ENCODE results near the gene AGBL1. TPM values are rescaled to one million over a fixed set of nuclear protein-coding genes. Genes with fewer than 3 reads are reported as not detected.
A peak's percentile ranks its signal among the peaks of the same experiment; 100 is the strongest.

The AGBL1 gene
- total RNA-seq, 8 experiments from 2014 or later: 0.05 to 0.38 (median 0.24) TPM; not detected in 1

DNA sequence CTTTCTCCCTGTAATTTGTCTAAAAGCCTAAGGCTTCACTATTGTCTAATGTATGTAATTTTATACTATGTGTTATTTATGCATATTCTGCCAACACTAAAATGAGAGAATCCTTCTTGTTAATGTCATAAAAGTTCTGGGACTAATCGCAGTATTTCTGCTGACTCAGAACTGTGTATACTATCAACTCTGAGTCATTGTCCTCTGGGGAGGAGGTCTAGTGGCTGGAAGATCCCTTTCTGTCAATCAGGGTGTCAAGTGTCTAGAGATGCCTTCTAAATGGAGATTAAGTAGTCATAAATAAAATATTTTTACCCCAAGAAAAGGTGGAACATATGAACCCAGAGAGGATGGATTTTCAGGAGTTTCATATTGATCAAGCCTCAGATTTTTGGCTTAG, 473.4 kb downstream of the AGBL1 start:
- Histone ChIP-seq H3K4me1 (replicated peaks in 1 of 2) (peaks cover 34 to 37% of the 10 kb centered on the region in 2 donors), H3K4me3 (no peak overlapping the region), H3K27ac (no peak overlapping the region)
- WGBS, 10 experiments: 0 to 100% (median 53%) methylated on average over 1 of the region's 1 CpG; no CpG with 5 or more reads in 2 of the 10 experiments
- in situ Hi-C loops (cut with MboI; ENCODE audit: low pct_unique_long_range_greater_than_20kb in 2 of 9, low sequenced_read_pairs in 9 of 9, unreplicated experiment in 9 of 9): no loop called here
- ATAC-seq (replicated peaks in 6 of 8): peak in 2 of 8 experiments; percentile 23 to 30

DNA sequence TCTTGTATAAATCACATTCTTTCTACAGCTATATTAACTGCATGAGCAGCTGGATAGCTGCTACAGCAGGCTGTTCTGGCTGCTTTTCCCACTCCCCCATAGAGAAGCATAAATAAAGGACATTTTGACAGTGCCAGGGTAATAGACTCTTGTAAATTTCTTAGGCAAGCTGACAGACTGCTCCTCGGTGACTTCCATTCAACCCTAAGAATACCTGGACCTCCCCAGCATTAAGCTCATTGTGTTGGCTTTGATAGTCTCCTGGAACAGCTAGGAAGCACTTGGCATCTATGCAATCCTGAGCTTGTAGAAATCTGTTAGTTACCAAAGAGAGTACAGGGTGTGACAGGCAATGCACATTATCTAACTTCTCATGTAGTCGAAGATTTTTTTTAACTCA, 475.4 kb downstream of the AGBL1 start:
- Histone ChIP-seq H3K4me3 (no peak overlapping the region), H3K27ac (peak overlapping the region in 1 of 2 donors; percentile 35), H3K4me1 (replicated peaks in 1 of 2) (peaks cover 34 to 37% of the 10 kb centered on the region in 2 donors)
- in situ Hi-C loops (cut with MboI; ENCODE audit: low pct_unique_long_range_greater_than_20kb in 2 of 9, low sequenced_read_pairs in 9 of 9, unreplicated experiment in 9 of 9): no loop called here
- 0 to 46% (median 39%) methylated on average over 1 to 2 of the region's 2 CpGs; no CpG with 5 or more reads in 4 of the 10 experiments for WGBS, 10 experiments
- peak in 5 of 8 experiments; percentile 46 to 58 (median 56) for ATAC-seq (replicated peaks in 6 of 8)

DNA sequence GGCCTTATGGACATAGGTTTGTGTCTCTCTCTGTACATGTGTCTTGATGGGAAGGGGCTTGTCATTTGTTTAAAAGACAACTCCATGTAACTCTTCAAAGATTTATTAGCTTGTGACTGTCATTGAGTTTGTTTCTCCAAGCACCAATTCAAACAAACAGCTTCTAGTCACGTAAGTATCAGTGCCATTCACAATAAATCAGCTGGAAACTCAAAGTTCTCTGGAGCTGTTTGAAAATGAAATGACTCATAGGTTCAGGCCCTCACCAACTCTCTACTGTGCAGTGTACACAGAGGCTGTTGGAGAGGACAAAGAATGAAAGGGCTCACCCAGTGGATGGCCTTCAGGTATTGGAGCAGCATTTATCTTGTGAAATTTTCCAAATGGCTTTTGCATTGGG, 476.3 kb downstream of the AGBL1 start:
- H3K27ac ChIP-seq: peak overlapping the region; percentile 24 to 68
- ATAC-seq (replicated peaks in 6 of 8): peak in 5 of 8 experiments; percentile 95 to 96 (median 96)
- peaks cover 34 to 37% of the 10 kb centered on the region in 2 donors for H3K4me1 ChIP-seq (replicated peaks in 1 of 2)
- in situ Hi-C loops (cut with MboI; ENCODE audit: low pct_unique_long_range_greater_than_20kb in 2 of 9, low sequenced_read_pairs in 9 of 9, unreplicated experiment in 9 of 9): no loop called here
- 0 to 21% (median 0%) methylated on average over 1 of the region's 1 CpG; no CpG with 5 or more reads in 4 of the 10 experiments for WGBS, 10 experiments
- no peak overlapping the region for H3K4me3 ChIP-seq

DNA sequence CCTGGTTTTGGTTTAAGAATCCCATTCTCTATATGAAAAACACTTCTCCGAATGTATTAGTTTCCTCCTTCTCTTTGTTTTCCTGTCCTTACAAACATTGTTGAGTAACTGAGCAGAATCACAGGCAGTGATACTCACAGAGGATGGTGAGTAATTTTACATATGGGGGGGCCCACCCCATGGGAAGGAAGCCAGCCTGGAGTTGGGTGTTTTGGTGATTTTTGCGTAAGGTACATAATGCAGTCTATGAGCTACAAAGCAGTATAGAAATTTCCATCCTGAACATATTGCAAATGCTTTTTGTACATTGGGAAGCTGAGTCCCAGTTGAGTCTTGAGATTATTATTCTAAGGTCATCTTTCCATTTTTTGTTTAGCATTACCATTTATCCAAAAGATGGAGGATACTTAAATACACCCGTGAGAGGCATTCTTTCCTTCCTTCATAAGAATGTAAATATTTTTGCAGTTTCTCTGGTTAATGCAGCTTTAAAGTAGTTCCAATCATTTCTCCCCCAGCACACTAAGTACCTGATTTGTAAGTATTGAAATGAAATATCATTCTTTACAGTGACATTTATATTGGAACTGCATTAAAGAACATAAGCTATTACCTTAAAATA, 476.8 kb downstream of the AGBL1 start:
- H3K27ac ChIP-seq: peak overlapping the region; percentile 24 to 68
- H3K4me3 ChIP-seq: no peak overlapping the region
- in situ Hi-C loops (cut with MboI; ENCODE audit: low pct_unique_long_range_greater_than_20kb in 2 of 9, low sequenced_read_pairs in 9 of 9, unreplicated experiment in 9 of 9): no loop called here
- no peak for ATAC-seq (replicated peaks in 6 of 8)
- H3K4me1 ChIP-seq (replicated peaks in 1 of 2): peaks cover 34 to 37% of the 10 kb centered on the region in 2 donors
- 0 to 94% (median 62%) methylated on average over 1 to 3 of the region's 3 CpGs; no CpG with 5 or more reads in 2 of the 10 experiments for WGBS, 10 experiments

DNA sequence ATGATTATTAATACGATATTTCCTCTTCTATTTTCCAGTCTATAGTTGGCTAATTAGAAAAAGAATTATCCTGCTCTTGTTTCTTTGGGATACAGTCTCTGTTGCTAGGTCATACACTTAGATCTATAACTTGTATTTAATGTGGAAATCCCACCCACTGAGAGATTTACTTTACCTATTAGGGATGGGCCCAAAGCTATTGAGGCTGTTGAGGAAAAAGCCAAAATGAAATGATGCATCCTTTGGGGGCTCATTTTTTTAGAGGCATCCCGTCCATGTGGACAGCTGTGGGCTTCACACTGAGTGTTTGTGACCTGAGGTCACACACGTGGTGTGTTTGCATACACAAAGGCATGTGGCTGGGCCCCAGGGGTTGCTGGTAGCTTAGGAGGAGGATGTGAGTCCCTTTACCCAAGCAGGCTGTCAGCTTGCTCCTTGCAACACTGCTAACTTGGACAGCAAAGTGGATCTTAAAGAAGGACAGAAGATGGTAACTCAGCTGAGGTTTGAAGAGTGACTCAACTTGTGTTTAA, 477.4 kb downstream of the AGBL1 start:
- in situ Hi-C loops (cut with MboI; ENCODE audit: low pct_unique_long_range_greater_than_20kb in 2 of 9, low sequenced_read_pairs in 9 of 9, unreplicated experiment in 9 of 9): no loop called here
- H3K27ac ChIP-seq: no peak overlapping the region
- no peak for ATAC-seq (replicated peaks in 6 of 8)
- no peak overlapping the region for H3K4me3 ChIP-seq
- peaks cover 34 to 37% of the 10 kb centered on the region in 2 donors for H3K4me1 ChIP-seq (replicated peaks in 1 of 2)
- 0 to 100% (median 36%) methylated on average over 1 to 3 of the region's 3 CpGs; no CpG with 5 or more reads in 1 of the 10 experiments for WGBS, 10 experiments

DNA sequence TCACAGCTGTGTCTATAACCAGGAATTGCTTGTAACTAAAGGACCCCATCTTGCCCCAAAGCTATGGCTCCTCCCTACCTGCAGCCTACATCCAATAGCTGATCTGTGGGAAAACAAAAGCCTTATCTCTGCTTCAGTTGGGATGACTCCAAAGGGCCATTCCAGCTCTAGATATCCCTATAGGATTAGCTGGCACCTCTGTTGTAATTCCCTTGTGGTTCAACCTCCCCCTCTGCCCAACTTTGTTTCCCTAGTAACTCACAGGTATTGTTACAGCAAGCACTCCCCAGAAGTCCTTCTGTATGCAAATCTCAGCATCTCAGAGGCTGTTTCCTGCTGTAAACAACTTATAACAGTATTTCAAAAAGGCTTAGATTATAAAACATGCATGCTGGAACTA, 478.6 kb downstream of the AGBL1 start:
- ATAC-seq (replicated peaks in 6 of 8): no peak
- peaks cover 34 to 37% of the 10 kb centered on the region in 2 donors for H3K4me1 ChIP-seq (replicated peaks in 1 of 2)
- no peak overlapping the region for H3K27ac ChIP-seq
- H3K4me3 ChIP-seq: no peak overlapping the region
- in situ Hi-C loops (cut with MboI; ENCODE audit: low pct_unique_long_range_greater_than_20kb in 2 of 9, low sequenced_read_pairs in 9 of 9, unreplicated experiment in 9 of 9): no loop called here

DNA sequence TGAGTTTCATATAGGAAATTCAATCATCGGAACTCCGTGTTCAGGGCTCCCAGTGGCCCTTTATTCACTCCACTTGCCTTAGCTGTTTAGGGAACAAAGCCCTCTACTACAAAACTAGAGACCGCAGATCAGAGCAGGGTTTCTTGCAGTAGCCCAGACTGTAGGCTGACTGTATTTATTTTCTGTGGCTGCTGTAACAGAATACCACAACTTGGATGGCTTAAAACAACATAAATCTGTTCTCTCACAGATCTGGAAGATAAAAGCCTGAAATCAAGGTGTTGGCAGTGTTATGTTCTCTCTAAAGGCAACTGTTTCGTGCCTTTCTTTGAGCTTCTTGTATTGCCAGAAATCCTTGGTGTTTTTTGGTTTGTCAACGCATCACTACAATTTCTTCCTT, 479.0 kb downstream of the AGBL1 start:
- WGBS, 10 experiments: 0 to 100% (median 80%) methylated on average over 1 to 5 of the region's 5 CpGs; no CpG with 5 or more reads in 1 of the 10 experiments
- in situ Hi-C loops (cut with MboI; ENCODE audit: low pct_unique_long_range_greater_than_20kb in 2 of 9, low sequenced_read_pairs in 9 of 9, unreplicated experiment in 9 of 9): no loop called here
- no peak overlapping the region for H3K4me3 ChIP-seq
- H3K4me1 ChIP-seq (replicated peaks in 1 of 2): peaks cover 34 to 37% of the 10 kb centered on the region in 2 donors
- ATAC-seq (replicated peaks in 6 of 8): no peak
- no peak overlapping the region for H3K27ac ChIP-seq

DNA sequence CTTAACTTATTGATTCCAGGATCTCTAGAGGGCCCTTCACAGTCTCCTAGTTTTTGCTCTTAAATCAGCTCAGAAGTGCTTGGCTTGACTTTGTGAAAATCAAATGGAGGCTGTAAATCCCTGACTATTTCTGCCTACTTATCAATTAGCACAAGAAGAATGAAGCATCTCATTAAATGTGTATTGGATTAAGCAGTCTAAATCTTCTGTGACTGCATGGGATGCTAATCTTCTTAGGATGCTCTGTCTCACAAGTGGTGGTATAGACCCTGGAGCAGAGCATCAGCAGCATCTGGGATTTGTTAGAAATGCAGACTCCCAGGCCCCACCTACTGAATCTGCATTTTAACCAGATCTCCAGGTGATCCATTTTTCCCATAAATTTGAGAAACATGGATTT, 488.7 kb downstream of the AGBL1 start:
- in situ Hi-C loops (cut with MboI; ENCODE audit: low pct_unique_long_range_greater_than_20kb in 2 of 9, low sequenced_read_pairs in 9 of 9, unreplicated experiment in 9 of 9): no loop called here
- no peak overlapping the region for H3K4me3 ChIP-seq
- no peaks in the 10 kb centered on the region for H3K4me1 ChIP-seq (replicated peaks in 1 of 2)
- H3K27ac ChIP-seq: no peak overlapping the region
- ATAC-seq (replicated peaks in 6 of 8): no peak

DNA sequence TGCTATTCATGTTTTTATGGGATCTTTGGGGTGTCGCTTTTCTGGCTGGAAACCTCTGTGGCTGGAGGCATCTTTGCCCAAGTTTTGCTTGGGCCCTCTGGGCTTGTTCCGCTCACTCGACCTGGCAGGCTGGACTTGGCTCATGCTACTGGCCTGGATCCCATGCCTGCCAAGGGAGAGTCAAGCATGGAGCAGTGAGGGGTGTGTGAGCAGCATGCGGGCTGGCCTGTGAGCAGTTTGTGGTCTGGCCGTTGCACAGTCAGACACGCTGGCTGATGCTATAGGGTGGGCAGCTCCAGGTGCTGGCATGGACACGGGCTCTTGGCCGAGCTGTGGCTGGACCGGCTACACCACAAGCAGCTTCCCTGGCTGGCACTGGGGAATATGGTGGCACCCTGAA, 491.1 kb downstream of the AGBL1 start:
- 10 to 100% (median 70%) methylated on average over 1 to 6 of the region's 9 CpGs; no CpG with 5 or more reads in 4 of the 10 experiments for WGBS, 10 experiments
- Histone ChIP-seq H3K4me1 (replicated peaks in 1 of 2) (peaks cover 0 to 3% of the 10 kb centered on the region in 2 donors), H3K27ac (no peak overlapping the region), H3K4me3 (no peak overlapping the region)
- in situ Hi-C loops (cut with MboI; ENCODE audit: low pct_unique_long_range_greater_than_20kb in 2 of 9, low sequenced_read_pairs in 9 of 9, unreplicated experiment in 9 of 9): no loop called here
- no peak for ATAC-seq (replicated peaks in 6 of 8)

DNA sequence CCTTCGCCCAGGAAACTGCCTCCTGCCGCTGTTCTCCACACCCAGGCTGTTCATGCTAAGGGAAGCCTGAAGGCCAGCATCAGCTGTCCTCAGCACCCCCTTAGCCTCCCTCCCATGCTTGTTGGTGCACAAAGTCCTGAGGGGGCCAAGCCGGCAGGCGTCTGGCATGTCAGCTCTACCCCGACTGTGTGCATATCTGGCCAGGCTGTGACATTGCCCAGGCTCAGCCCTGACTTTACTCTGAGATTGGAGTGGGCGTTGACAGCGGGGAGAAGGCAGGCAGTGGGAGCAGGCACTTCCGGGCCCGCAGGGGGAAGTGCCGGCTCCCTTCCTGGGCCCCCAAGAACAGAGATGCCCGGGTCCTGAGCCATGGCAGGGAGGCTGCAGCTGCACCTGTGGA, 492.2 kb downstream of the AGBL1 start:
- in situ Hi-C loops (cut with MboI; ENCODE audit: low pct_unique_long_range_greater_than_20kb in 2 of 9, low sequenced_read_pairs in 9 of 9, unreplicated experiment in 9 of 9): no loop called here
- Histone ChIP-seq H3K4me1 (replicated peaks in 1 of 2) (peaks cover 0 to 3% of the 10 kb centered on the region in 2 donors), H3K4me3 (no peak overlapping the region), H3K27ac (no peak overlapping the region)
- WGBS, 10 experiments: 100% methylated on average over 3 of the region's 11 CpGs; no CpG with 5 or more reads in 9 of the 10 experiments
- ATAC-seq (replicated peaks in 6 of 8): no peak

DNA sequence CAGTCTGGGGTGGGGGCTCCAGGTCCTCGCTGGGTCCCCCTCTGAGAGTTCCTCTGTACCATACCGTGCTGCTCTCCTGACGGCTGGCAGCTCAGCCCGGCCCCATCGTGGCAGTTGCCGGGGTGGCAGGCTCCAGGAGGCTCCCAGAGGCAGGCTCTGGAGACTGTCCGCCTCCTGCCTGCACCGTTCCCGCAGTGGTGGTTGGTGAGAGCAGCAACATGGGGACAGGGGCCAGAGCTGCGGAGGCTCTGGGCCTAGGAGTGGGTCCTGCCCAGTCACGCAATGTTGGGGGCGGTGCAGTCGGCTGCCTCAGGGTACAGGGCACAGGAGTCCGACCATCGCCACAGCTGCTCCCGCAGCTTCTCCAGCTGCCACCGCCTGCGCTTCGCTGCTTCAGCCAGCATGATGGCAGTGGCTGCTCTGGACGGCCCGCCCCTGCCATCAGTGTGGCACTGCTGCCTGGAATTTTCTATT, 492.7 kb downstream of the AGBL1 start:
- Histone ChIP-seq H3K4me3 (no peak overlapping the region), H3K27ac (no peak overlapping the region), H3K4me1 (replicated peaks in 1 of 2) (peaks cover 0 to 3% of the 10 kb centered on the region in 2 donors)
- ATAC-seq (replicated peaks in 6 of 8): peak in 1 of 8 experiments; percentile 4
- 31 to 100% (median 79%) methylated on average over 1 to 13 of the region's 21 CpGs; no CpG with 5 or more reads in 4 of the 10 experiments for WGBS, 10 experiments
- in situ Hi-C loops (cut with MboI; ENCODE audit: low pct_unique_long_range_greater_than_20kb in 2 of 9, low sequenced_read_pairs in 9 of 9, unreplicated experiment in 9 of 9): no loop called here

DNA sequence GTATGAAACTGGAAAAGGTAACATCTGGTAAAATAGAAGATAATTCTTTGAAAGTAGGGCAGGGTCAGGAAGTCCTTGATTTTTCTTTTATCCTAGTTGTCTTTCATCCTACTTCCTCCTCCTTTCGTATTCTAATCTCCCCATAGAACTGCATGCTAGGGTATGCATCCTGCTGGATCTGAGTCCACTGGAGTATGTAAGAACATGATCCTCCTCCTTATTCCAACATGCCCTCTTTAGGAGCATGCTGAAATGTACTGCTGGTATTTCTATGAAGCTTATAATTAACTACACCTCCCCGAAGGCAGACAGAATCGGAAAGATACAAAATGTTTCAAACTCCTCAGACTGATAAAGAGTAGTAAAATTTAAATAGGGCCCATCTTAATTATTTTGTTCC, 493.8 kb downstream of the AGBL1 start:
- H3K4me3 ChIP-seq: no peak overlapping the region
- in situ Hi-C loops (cut with MboI; ENCODE audit: low pct_unique_long_range_greater_than_20kb in 2 of 9, low sequenced_read_pairs in 9 of 9, unreplicated experiment in 9 of 9): no loop called here
- H3K4me1 ChIP-seq (replicated peaks in 1 of 2): peaks cover 0 to 3% of the 10 kb centered on the region in 2 donors
- no peak for ATAC-seq (replicated peaks in 6 of 8)
- no peak overlapping the region for H3K27ac ChIP-seq
- 23 to 100% (median 52%) methylated on average over 1 to 3 of the region's 3 CpGs; no CpG with 5 or more reads in 2 of the 10 experiments for WGBS, 10 experiments

DNA sequence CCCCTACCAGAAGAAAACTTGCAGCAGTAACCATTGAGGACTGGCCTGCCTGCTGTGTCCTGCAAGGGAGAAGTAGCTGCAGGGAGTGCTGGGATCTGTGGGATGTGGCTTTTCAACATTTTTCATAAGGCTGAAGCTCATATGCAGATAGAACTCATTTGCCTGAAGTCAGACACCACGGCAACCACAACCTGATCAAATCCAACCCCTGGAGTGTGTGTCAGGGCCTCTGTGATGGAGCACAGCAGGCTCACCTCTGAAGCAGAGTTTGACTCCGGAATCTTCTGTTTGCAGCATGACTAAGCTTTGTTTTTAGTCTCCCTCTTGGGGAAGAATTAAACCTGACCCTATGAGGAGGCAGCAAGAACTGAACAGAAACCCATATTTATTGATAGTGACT, 508.7 kb downstream of the AGBL1 start:
- in situ Hi-C loops (cut with MboI; ENCODE audit: low pct_unique_long_range_greater_than_20kb in 2 of 9, low sequenced_read_pairs in 9 of 9, unreplicated experiment in 9 of 9): no loop called here
- no peak overlapping the region for H3K4me3 ChIP-seq
- no peak overlapping the region for H3K27ac ChIP-seq
- H3K4me1 ChIP-seq (replicated peaks in 1 of 2): no peaks in the 10 kb centered on the region
- WGBS, 10 experiments: 0 to 43% (median 10%) methylated on average over 1 to 2 of the region's 2 CpGs; no CpG with 5 or more reads in 5 of the 10 experiments
- ATAC-seq (replicated peaks in 6 of 8): peak in 5 of 8 experiments; percentile 47 to 85 (median 79)
